SKM-1 treated with dmso at 0.1 percent for 144 hours (cell line): ENCODE results near the gene SLC6A7.

Source experiments
- DNase-seq: peaks from one replicate; lab custom pipeline; 2025; ENCODE audit not compliant: unreplicated experiment; lab: John Stamatoyannopoulos, UW

SLC6A7 gene

DNA sequence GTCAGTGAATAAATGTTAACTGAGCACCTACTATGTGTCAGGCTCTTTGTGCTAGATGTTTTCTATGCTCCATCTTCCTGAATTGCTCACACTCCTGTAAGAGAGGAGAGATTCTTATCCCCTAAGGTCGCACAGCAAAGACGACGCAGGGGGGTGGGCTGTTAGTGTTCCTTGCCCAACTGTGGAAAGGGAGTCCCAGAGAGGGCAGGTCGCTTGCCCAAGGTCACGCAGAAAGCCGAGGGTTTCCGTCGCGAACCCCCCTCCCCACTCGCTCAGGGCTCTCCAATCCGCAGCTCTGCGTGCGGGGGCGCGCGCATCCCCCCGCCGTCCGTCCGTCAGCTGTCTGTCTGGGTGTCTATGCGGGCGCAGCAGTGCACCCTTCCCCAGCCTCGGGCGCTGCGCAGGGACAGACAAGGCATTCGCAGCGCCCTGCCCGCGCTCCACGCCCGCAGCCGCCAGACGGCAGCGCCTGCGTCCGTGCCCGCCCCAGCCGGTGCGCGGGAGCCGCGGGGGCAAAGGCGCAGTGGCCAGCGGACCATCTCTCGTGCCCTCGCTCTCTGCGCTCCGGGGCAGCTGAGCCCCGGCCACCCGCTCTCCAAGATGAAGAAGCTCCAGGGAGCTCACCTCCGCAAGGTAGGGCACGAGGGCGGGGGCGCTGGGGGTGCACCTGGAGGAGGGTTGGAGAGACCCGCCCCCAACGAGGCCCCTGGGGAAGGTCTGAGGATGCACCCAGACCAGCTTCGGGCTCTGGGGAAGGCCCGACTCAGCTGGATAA is at the start of gene SLC6A7:
SLC6A7 (plus strand) TSS at position 335 of the 775 bp plus-strand sequence; CDS start at position 601, 266 bp downstream.
- DNase-seq: no peak

DNA sequence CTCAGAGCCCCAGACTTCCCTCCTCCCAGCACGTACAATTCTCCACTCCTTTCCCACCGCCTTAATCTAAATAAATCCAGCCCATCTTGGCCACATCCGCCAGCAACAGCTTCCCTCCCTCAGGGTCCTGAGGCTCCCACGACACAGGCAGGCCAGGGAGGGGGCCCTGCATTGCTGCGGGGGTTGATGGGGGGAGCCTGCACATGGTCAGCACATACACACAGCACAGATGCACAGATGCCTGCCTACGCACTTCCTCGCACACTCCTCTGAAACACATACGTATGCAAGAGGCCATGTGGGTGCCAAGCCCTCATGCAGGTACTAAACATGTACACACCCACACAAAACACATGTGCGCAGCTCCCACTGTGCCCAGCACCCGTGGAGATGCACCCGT is 49.0 kb upstream of the SLC6A7 start:
- no peak for DNase-seq

DNA sequence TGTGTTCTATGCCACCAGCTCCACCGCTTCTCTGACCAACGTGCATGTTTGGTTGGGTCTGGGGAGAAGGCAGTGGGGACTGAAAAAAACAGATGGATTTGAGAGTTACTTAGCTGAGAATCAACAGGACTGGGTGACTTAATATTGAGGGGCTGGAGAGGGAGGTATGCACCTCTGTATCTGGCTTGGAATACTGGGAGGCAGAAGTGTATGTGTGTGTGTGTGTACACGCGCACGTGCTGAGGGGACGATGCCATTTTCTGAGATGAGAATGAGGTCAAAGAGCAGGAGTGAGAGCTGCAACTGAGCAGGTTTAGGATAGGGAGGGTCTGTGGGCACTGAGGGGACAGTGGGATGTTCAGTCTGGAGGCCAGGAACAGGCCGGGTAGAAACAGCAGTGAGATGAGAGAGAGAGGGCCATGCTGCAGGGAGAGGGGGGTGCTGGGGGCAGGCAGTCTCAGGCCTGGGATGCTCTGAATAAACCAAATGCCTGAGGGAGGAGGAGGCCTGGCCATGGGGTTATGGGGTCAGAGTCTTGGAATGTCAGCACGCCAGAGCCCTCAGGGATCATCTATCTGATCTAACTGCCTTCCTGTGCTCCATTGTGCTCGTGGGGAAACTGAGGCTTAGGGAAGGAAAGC is 48.2 kb upstream of the SLC6A7 start:
- DNase-seq: no peak

DNA sequence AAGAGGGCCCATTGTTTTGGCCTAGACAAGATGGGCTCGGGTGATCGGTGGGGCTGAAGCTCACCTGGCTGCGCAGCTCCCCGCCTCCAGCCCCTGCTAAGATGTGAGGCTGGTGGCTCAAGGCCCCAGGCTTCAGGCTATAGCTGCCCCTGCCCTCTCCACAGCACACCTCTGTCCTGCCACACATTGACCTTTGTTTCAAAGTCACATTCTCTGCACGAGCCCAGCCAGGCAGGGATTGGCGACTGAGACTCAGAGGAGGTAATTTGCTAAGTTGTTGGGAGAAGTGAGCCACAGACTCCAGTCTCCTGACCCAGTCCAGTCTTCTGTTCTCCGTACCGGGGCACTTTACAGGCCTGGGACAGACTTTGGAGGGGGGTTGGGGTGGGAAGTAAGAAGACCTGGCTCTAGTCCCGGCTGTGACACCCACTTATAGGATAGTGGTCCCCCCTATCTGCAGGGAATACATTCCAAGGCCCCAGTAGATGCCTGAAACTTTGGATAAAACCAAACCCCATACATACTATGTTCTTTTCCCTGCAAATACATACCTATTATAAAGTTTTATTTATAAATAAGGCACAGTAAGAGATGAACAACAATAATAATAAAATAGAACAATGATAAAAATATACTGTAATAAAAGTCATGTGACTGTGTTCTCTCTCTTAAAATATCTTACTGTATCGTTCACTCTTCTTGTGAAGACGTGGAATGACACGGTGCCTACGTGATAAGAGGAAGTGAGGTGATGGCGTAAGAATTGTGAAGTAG is 47.5 kb upstream of the SLC6A7 start:
- DNase-seq: peak; percentile 87

DNA sequence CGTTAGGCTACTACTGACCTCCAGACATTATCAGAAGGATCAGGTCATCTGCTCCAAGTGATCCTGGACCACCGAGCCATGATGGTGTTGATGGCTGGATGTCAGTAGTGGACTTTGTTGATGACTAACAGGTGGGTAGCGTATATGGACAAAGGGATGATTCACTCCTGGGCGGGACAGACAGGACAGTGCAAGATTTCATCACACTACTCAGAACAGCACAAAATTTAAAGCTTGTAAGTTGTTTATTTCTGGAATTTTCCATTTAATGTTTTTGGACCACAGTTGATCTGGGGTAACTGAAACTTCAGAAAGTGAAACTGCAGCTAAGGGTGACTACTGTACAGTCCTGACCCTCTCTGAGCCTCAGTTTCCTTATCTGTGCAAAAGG is 46.9 kb upstream of the SLC6A7 start:
- DNase-seq: peak; percentile 67

DNA sequence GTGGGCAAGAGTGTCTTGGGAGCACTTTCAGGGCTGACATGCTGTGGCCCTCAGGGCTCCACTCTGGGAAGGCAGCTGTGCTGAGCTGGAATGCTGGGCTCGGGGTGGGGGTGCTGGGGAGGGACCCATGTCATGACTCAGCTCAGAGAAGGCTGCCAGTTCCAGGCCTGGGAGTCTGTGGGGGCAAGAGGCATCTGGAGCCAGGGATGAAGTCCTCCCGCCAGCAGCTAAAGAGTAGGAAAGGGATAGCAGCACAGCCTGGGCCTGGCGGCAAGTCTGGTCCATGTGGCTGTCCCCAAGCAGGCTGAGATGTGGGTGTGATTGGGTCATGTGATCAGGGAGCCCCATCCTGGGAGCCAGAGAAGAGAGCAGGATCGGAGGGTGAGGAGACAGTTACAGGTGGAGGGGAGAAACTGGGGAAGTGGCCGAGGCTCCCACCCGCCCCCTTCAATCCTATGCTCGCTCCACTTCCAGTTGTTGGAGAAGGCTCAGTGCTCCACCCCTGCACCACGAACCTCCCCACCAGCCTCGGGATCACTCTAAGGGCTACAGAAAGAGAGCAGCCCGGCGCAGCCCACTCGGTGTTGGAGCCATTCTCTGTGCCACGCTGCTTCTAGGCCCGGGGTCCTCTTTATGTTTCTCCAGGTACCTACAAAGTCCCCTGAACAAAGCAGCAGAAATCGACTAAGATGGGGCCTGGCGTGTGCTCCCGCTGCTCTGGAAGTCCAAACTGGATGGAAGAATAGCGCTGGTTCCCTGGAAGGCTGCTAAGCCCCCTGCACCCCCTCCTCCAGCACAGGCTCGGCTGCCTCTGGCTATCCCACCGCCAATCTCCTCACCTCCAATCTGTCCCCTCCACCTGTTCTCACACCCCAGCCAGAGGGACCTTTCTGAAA is 46.3 kb upstream of the SLC6A7 start:
- no peak for DNase-seq

DNA sequence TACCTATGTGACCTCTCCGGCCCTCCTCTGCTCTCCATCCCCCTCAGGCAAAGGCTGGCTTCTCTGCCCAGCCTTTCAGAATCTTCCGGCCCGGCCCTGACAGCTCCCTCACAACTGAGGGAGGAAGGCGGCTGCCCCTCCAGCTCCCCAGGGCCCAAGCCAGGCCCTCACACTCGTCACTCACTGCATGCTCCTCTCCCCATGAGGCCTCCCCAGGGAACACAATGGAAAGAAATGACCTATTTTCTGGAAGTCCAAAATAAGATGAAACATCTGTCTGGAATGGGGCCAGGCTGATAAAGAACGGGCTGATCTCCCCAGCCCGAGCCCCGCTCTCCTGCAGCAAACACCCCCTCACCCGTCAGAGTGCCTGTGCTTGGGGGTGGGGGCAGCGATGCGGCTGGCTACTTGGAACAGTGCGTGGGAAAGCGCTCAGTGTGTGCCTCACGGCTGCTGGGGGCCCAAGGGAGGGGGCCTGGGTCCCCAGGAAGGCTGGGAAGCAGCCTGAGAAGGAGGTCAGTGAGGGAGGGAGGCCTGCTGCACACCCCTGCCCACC is 45.5 kb upstream of the SLC6A7 start:
- no peak for DNase-seq

DNA sequence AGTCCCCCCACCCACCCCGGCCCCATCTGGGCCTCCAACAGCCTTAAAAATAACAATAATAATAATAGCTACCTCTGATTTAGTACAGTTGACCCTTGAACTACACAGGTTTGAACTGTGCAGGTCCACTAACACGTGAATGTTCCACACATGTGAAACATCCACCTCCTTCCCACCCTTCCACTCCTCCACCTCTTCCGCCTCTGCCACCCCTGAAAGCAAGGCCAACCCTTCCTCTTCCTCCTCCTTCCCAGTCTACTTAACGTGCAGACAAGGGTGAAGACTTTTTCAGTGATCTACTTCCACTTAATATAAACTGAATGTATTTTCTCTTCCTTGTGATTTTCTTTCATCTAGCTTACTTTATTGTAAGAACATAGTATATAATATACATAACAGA is 45.0 kb upstream of the SLC6A7 start:
- DNase-seq: no peak

DNA sequence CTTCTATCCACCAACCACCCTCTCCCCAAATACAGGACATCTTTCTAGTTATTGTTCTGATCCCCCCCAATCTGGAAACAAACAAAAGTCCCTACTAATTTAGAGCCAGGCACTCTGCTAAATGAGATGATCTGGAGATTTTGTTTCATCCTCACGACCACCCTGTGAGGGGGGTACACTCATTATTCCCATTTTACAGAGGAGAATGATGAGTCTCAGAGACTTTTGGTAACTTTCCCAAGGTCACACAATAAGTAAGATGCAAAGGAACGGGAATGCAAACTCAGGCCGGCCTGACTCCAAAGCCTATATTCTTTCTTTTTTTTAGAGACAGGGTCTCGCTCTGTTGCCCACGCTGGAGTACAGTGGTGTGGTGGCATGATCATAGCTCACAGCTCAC is 43.6 kb upstream of the SLC6A7 start:
- DNase-seq: no peak

DNA sequence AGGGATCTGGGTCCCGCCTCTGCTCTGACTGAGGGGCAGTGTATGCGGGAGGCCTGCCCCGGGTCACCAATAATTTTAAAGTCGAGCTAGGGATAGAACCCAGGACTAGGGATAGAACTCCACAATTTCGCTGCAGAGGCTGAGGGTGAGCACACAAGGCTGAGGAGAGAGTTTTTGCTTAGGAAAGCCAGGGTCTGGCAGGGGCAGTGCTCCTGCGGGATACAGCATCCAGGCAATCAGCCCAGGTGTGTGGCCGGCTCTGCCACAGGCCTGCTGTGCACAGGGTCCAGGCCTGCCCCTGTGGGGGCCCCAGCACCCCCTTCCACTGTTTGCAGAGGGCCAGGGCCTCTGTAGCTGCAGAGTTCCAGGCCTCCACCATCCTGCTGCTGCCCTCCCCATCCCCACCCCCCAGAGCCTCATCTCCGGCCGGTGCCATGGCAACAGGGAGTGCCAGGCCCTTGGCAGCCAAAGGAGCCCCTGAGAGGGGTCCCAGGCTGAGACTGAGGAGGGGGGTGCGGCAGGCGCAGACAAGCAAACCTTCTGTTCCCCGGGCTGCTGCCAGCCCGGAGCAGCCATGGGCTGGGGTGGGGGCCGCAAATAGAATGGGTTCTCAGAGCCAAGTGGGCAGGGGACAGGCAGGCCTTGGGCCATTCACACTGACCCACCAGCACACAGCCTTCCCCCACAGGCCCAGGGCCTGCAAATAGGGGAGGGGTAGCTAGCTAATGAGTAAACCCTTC is 42.8 kb upstream of the SLC6A7 start:
- DNase-seq: no peak

DNA sequence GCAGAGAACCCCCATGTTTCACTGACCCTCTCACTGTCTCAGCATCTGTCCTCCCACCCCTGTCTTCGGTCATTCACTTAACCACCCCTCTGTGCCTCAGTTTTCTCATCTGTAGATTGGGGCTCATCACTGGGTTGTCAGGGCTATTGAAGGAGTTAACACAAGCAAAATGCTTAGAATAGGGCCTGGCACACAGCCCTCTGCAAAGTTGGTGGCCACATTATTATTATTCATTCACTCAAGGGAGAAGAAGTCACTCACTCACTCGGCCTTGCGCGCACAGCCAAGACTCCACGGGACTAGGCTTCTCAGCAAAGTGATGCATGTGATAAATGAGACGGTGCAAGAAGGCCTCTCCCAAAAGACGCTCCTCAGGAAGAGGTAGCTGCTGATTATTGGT is 42.2 kb upstream of the SLC6A7 start:
- no peak for DNase-seq

DNA sequence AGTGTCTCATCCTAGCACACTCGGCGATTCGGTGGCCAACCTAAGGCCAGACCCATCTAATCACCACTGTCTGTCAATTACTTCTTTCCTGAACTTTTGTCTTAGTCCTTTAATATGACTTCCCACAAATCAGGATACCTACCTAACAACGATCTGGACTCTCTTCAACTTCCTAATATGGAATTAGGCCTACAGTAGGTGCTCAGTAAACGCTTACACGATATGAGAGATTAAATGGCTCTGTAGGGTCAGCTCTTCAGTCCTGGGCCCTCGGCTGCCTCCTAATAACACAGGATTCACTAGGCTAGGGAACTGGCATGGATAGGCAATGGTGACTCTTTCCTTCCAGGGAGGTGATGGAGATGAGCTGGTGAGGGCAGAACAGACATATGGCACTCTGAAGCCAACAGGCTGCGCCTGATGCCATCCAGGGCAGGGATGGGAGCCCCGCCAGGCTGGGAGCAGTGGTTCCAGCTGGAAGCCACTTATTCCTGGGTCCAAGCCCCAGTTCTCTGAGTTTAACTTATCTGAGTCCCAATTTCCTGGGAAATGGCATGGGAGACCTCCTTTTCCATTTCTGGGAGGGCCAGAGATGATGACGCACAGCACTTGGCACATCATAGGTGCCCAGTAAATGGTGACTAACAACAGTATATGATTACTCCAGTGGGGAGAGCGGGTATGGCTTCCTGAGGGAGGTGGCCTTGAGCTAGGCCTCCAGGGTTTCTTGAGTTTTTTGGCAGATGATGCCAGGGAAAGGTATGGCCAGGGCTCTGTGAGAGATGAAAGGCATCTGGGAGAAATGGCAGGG is 41.5 kb upstream of the SLC6A7 start:
- no peak for DNase-seq

DNA sequence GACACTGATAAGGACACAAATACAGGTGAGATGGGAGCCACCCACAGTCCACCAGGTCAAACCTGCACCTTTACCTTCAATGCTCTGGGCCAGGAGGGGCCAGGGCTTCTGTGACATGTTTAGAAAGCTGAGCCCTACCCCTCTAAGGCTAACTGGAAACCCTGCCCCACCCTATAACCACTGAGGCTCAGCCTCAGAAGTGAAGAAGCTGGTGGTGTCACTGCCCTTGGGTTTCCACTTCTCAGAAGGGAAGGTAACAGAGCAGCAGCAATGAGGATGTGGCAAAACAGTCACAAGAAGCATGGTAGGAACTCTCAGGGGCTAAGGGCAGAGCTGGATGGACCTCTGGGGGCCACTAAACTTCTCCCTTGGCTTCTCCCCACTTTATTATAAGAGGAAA is 40.2 kb upstream of the SLC6A7 start:
- DNase-seq: no peak

DNA sequence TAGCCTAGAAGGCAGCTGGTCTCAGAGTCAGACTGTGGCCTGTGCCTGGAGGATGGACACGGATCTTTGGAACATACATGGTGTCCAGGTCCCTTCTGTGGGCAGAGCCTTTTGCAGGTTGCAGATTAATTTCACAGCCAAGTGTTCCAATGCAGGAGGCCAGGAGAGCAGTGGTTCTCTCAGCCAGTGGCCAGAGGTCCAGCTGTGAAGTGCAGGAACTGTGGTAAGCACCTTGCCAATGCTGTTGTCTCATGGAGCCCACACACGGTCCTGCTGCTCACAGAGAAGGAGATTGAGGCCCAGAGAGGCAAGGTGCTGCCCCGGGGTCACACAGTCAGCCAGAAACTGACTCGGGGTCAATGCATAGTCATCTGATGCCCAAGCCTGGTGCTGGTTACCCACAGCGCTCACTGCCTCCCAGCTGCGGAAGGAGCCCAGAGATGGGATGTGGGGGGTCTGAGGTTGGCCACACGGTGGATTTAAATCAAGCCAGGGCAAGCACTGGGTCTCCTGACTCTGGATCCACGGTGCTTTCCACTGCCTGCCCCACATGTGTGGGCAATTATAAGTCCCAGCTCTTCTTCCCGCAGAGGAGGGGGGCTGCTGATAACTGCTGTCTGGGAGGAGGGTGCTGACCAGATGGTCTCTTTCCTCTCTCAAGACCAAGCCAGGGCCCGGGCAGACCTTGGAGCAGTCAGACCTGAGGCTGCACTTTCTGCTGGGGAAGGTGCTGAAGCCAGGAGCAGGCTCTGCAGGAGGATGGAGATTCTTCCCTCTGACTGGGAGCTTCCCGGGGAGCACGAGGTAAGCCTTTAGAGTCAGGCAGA is 37.0 kb upstream of the SLC6A7 start:
- DNase-seq: no peak

DNA sequence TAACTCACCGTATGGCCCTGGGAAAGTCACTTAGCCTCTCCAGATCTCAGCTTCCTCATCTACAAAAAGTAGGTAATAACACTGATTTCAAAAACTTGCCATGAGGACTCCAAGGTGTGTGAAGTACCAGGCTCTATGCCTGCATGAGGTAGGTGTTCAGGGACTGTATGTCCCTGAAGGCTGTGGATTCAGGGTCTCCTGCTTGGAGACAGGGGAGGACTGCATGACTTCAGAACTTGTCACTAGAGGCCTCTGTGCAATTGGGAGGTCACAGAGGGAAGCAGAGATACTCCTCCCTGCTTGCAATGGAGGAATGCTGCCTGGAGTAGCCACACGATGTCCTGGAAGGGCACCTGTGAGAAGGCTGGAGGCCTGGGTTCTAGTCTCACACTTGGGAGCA is 36.4 kb upstream of the SLC6A7 start:
- no peak for DNase-seq

DNA sequence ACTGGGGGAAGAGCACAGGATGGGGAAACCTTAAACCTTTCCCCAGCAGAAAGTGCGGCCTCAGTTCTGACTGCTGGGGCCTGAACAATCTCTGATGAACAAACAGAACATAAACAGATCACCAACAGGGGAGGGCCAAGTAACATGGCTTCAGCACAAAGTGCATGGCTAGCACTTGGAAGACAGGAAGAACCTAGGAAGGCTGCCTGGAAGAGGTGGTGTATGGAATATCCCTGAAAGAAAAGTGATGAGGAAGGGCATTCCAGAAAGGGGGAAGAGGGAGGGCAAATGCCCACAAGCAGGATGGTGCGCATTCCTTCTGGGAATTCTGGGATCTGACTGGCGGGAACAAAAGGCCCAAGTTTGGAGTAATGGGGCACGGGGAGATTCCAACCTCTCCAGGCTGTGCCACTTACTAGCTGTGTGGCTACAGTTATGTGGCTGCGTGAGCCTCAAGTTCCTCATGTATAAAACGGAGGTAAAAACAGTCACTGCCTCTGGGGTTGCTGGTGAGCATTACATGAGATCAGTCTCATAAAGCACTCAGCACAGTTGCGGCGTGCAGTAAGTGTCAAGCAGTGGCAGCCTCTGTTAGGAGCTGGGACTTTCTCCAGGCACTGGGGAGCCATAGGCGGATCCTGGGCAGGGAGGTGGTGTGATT is 35.8 kb upstream of the SLC6A7 start:
- peak; percentile 40 for DNase-seq

DNA sequence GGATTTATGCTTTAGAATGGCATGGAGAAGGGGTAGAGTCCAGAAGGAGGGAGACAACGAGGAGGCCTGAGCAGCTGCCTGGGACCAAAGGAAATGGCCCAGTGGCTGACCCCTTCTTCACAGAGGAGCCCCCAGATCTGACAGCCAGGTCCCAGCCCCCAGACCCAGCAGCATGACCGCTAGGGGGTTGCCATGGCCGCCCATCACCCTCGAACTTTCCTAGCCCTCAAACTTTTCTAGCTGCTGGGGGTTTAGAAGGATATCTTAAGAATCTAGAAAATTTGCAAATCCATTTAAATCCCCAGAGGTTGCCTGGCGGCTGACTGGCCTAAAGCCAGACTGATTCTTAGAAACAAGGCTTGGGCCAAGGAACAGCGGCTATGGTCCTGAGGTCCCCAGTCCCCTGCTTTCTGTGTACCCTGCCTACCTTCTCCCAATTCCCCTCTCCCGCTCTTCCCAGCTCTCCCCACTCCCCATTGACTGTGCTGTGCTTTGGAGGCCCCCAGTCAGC is 35.2 kb upstream of the SLC6A7 start:
- DNase-seq: no peak
